Heart left ventricle (tissue), 16 donors: ENCODE data around the gene RNASE4. TPM values are rescaled to one million over a fixed set of nuclear protein-coding genes. Genes with fewer than 3 reads are reported as not detected.
"Not testable (repeated sequence)": the region's sequence is repeated elsewhere in the genome, so short reads cannot be mapped to it uniquely, and the experiment has no call there.

Experiments
- ATAC-seq, 4 donors: fragments of 200-7000 bp; cut with Tn5 transposase; one replicate each; pipeline ENCODE4 v1.9.1; 2020 to 2022; ENCODE audit warnings: moderate library complexity in 4 of 4, mild to moderate bottlenecking in 3 of 4, moderate number of reproducible peaks in 1 of 4
- DNase-seq, 5 donors: peaks; one replicate each; pipeline ENCODE4 v3.0.0-alpha.2; 2020
- H3K27ac ChIP-seq, 12 donors: fragments of 200-600 bp; sonication (generic) in 4 of 12; one replicate each; pipeline versions ENCODE4 v1.5.0 to v1.8.0; 2016 to 2022; ENCODE audit warnings: mild to moderate bottlenecking in 2 of 12
- H3K27me3 ChIP-seq, 9 donors: fragments of 200-600 bp; sonication (generic) in 2 of 9; one replicate each; pipeline versions ENCODE4 v1.5.1 to v1.8.0; 2016 to 2022; ENCODE audit warnings: mild to moderate bottlenecking in 3 of 9
- H3K36me3 ChIP-seq, 9 donors: fragments of 200-600 bp; sonication (generic) in 2 of 9; one replicate each; pipeline versions ENCODE4 v1.5.0 to v1.8.0; 2018 to 2022; ENCODE audit warnings: mild to moderate bottlenecking in 2 of 9
- H3K4me1 ChIP-seq, 12 donors: fragments of 200-600 bp; sonication (generic) in 4 of 12; one replicate each; pipeline versions ENCODE4 v1.5.0 to v1.8.0; 2016 to 2022; ENCODE audit warnings: mild to moderate bottlenecking in 3 of 12
- H3K4me3 ChIP-seq, 12 donors: fragments of 200-600 bp; sonication (generic) in 4 of 12; one replicate each; pipeline versions ENCODE4 v1.5.0 to v1.8.0; 2017 to 2022; ENCODE audit warnings: mild to moderate bottlenecking in 9 of 12, moderate library complexity in 4 of 12
- H3K9me3 ChIP-seq, 12 donors: fragments of 200-600 bp; sonication (generic) in 4 of 12; one replicate each; pipeline versions ENCODE4 v1.5.0 to v1.8.0; 2016 to 2022; ENCODE audit warnings: mild to moderate bottlenecking in 1 of 12
- CTCF ChIP-seq, 12 donors: fragments of 200-600 bp; sonication (generic) in 4 of 12; IDR thresholded peaks; one replicate each; pipeline versions ENCODE4 v1.5.0 to v1.8.0; 2018 to 2022; ENCODE audit warnings: antibody characterized with exemption in 12 of 12, mild to moderate bottlenecking in 5 of 12
- POLR2A ChIP-seq, 2 donors: fragments of 450-650 bp; IDR thresholded peaks; one replicate each; pipeline ENCODE4 v1.6.1; 2017; ENCODE audit warnings: antibody characterized with exemption in 2 of 2, mild to moderate bottlenecking in 2 of 2, moderate library complexity in 2 of 2
- WGBS, 4 donors: extraction: QIAGEN DNeasy Blood & Tissue Kit in 2 of 4; methylation state at CpG; one replicate each; pipeline versions ENCODE4 v1.1.5 to v1.1.7; 2013 to 2018; 5-methylcytosine and 5-hydroxymethylcytosine counted together
- intact Hi-C, 10 donors: fragments of 100-400 bp; cut with DNase I; formaldehyde crosslinking; loops; one replicate each; pipeline versions ENCODE4 v1.11.1 to v1.14.2; 2022
- long read RNA-seq, 3 donors: library from polyadenylated mRNA; unstranded; transcript quantifications; one replicate each; pipeline ENCODE4 v2.0.0, GENCODE V29; 2020 to 2021
- polyA plus RNA-seq, 2 donors: library from polyadenylated mRNA; stranded (reverse); fragments of 200-250 nt; gene quantifications; one replicate each; pipeline ENCODE4 v1.2.3, GENCODE V29; 2013
- total RNA-seq, 9 donors: library from RNA; depleted of rRNA in 2 of 9; stranded (reverse); fragments of >200 nt in 2 of 9; fragmentation: NEBNext Ultra II Directional in 3 of 9; extraction: Animal tissue kit (Norgen Biotek cat#: 25700) in 3 of 9; gene quantifications; one replicate each; pipeline versions ENCODE4 v1.1.0 to v1.2.4, GENCODE V29; 2016 to 2023
- donor health status: ischemic (EF 13 %, LVEDD 7.1; RV severe dilation, severe dysfunction).
- donor health status: healthy with polysubstance abuse.
- donor health status: DM: no; HTN: yes; CAD: no.
- donor health status: DM: no; HTN: no; CAD: no.
- donor health status: ischemic (EF 25% LVEDD 6.9; RV normal size, moderate dysfunction).
- donor health status: ischemic (EF 25% LVEDD 5.7; RV mildly dilated, moderate dysfunction).
- donor health status: healthy.
- donor health status: DM: yes; HTN: yes; CAD: no.
- donor health status: ischemic (EF 35%, LVEDD 5.7; RV mildly dilated, moderate dysfunction).
- donor health status: nonischemic (EF 11% LVEDD 7.7; RV severe dilation, severe dysfunction).
- donor health status: DM: yes; HTN: yes; CAD: no.
- donor health status: PGD.
- donor health status: ischemic (EF 29% LVEDD 5.4; RV normal size, mild dysfunction).
- donor health status: nonischemic (EF 23%, LVEDD 6.1; RV moderate dilation, normal function).

RNASE4 gene
- 10 to 100 TPM in 3 of 9 donors, 1 to 10 TPM in 6; 4.7 to 22.2 (median 8.1) TPM for total RNA-seq
- polyA plus RNA-seq, result 1 to 10 TPM; 9.8 TPM
- long read RNA-seq, donor 1, transcript RNASE4-203 (2 exons, 2,520 nt), result major isoform, 7 of 7 reads
- long read RNA-seq, donor 1, partial matches to known transcripts, result 0 of 7 reads
- long read RNA-seq, donor 1, other reads (novel, unspliced or antisense), result 0 of 7 reads
- long read RNA-seq, donor 2, transcript RNASE4-203 (2 exons, 2,520 nt), result major isoform, 19 of 22 reads
- long read RNA-seq, donor 2, partial matches to known transcripts, result 0 of 22 reads
- long read RNA-seq, donor 2, other reads (novel, unspliced or antisense), result 1 of 22 reads
- long read RNA-seq, donor 3, partial matches to known transcripts, result 0 of 5 reads
- long read RNA-seq, donor 3, other reads (novel, unspliced or antisense), result 1 of 5 reads

GRCh38 chr14:20683891-20684661 lies at the start of gene RNASE4:
Gene RNASE4, plus strand, starts transcription at chr14:20684560. Its CDS starts 14,812 bp downstream, at chr14:20699372.
- TF ChIP-seq POLR2A (IDR thresholded peaks at IDR 0.05) (peak in 1 of 2 donors; percentile 63), CTCF (IDR thresholded peaks at IDR 0.05) (no peak)
- WGBS, 4 donors, result 0 to 1% (median 1%) methylated on average over 27 to 42 of the region's 42 CpGs
- no peaks in the 10 kb centered on the region for H3K36me3 ChIP-seq
- DNase-seq (peak; percentile 80 to 92 (median 84)), ATAC-seq (peak; percentile 34 to 43 (median 36))
- peaks cover 0 to 37% (median 19%) of the 10 kb centered on the region in 12 donors for H3K4me1 ChIP-seq
- peak within 1 kb of the TSS; percentile 96 to 100 (median 100) for H3K27ac ChIP-seq
- H3K27me3 ChIP-seq, result no peaks in the 10 kb centered on the region
- H3K4me3 ChIP-seq, result peak within 1 kb of the TSS; percentile 47 to 95 (median 75)
- no peaks in the 10 kb centered on the region for H3K9me3 ChIP-seq
- intact Hi-C loops, result loop anchor here (1.0 to 10.0 kb wide), 28 partner anchors 52 to 828 kb away; partner anchors contain the start of genes TEP1 (in 5 of the 10), CCNB1IP1 (in 4 of the 10), PIP4P1 (in 4 of the 10) and APEX1 (in 3 of the 10)

DNA sequence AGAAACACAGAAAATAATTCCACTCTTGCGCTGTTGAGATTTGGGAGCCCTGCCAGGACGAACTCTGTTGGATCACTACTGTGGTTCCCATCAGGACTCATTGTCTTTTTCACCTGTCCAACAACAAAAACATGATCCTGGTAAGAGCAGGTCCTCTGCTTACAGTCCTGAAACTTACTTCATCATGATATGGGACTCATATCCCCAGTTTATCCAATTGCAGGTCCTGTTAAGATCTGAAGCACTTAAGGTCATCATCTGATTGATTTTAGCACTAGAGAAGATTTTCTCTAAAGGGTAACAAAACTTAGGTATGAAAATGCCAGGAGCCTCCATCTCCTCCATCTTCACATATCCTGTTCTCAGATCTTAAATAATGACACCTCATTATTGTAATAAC lies 42.8 kb upstream of the RNASE4 start, which contains the start of gene OR6S1:
Gene OR6S1 (minus strand): TSS at position 101 of the 400 bp plus-strand sequence. CDS start 0 bp downstream, at position 101.
- Histone ChIP-seq H3K36me3 (no peaks in the 10 kb centered on the region), H3K9me3 (no peaks in the 10 kb centered on the region), H3K4me1 (no peaks in the 10 kb centered on the region), H3K4me3 (no peak within 1 kb of the TSS), H3K27me3 (peaks cover 0 to 58% (median 17%) of the 10 kb centered on the region in 9 donors), H3K27ac (no peak within 1 kb of the TSS)
- no peak for TF ChIP-seq CTCF (IDR thresholded peaks at IDR 0.05)
- no peak for TF ChIP-seq POLR2A (IDR thresholded peaks at IDR 0.05)
- ATAC-seq (no peak), DNase-seq (no peak)
- intact Hi-C loops, result no loop called here
- 72 to 92% (median 83%) methylated on average over 2 of the region's 2 CpGs for WGBS, 4 donors

GRCh38 chr14:20642182-20642581 lies 42.2 kb upstream of the RNASE4 start:
- ATAC-seq (no peak), DNase-seq (no peak)
- H3K9me3 ChIP-seq, result no peaks in the 10 kb centered on the region
- TF ChIP-seq CTCF (IDR thresholded peaks at IDR 0.05) (no peak), POLR2A (IDR thresholded peaks at IDR 0.05) (no peak)
- H3K4me3 ChIP-seq, result no peak overlapping the region
- intact Hi-C loops, result no loop called here
- WGBS, 4 donors, result 84 to 94% (median 88%) methylated on average over 7 of the region's 7 CpGs
- H3K27ac ChIP-seq, result no peak overlapping the region
- H3K36me3 ChIP-seq, result no peaks in the 10 kb centered on the region
- peaks cover 0 to 52% (median 16%) of the 10 kb centered on the region in 9 donors for H3K27me3 ChIP-seq
- no peaks in the 10 kb centered on the region for H3K4me1 ChIP-seq

GRCh38 chr14:20642755-20643154 lies 41.6 kb upstream of the RNASE4 start:
- H3K4me1 ChIP-seq, ATAC-seq, H3K9me3 ChIP-seq, H3K36me3 ChIP-seq, DNase-seq, H3K27ac ChIP-seq, H3K4me3 ChIP-seq, intact Hi-C loops: not testable (repeated sequence)
- H3K27me3 ChIP-seq, result peaks cover 0 to 52% (median 12%) of the 10 kb centered on the region in 9 donors
- 6 to 13% (median 10%) methylated on average over 3 of the region's 3 CpGs for WGBS, 4 donors
